GM18873 (cell line): ENCODE data around the gene HTRA1.

ENCODE experiments used
- ATAC-seq: cut with Tn5 transposase; IDR thresholded peaks from one replicate; pipeline ENCODE4 v1.9.1; 2021; ENCODE audit warnings: mild to moderate bottlenecking, moderate library complexity, moderate number of reproducible peaks; ENCODE audit not compliant: unreplicated experiment, low FRiP score

Gene HTRA1

DNA sequence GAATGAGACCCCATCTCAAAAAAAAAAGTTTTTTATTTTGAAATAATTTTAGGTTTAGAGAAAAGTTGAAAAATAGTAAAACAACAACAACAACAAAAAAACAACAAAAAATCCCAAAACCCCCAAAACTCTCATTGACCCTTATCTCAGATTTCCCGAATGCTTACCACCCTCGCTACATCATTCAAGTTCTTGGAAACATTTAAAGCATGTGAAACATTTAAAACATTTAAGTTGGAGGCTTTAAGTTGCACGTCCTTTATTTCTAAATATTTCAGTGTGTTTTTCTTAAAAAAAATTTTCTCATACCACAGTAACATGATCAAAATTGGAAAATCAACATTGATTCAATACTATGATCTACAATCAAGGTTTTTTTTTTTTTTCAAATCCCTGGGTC, 7.3 kb upstream of the HTRA1 start:
- no peak for ATAC-seq

DNA sequence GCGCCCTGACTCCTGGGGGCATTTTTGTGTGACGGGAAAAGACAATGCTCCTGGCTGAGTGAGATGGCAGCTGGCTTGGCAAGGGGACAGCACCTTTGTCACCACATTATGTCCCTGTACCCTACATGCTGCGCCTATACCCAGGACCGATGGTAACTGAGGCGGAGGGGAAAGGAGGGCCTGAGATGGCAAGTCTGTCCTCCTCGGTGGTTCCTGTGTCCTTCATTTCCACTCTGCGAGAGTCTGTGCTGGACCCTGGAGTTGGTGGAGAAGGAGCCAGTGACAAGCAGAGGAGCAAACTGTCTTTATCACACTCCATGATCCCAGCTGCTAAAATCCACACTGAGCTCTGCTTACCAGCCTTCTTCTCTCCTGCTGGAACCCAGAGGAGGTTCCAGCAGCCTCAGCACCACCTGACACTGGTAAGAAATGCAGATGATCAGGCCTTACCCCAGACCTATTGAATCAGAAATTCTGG, 6.7 kb upstream of the HTRA1 start, which contains the start of gene ARMS2:
Gene ARMS2 (plus strand): TSS at position 51 of the 478 bp plus-strand sequence. CDS start 75 bp downstream, at position 126.
- no peak for ATAC-seq

DNA sequence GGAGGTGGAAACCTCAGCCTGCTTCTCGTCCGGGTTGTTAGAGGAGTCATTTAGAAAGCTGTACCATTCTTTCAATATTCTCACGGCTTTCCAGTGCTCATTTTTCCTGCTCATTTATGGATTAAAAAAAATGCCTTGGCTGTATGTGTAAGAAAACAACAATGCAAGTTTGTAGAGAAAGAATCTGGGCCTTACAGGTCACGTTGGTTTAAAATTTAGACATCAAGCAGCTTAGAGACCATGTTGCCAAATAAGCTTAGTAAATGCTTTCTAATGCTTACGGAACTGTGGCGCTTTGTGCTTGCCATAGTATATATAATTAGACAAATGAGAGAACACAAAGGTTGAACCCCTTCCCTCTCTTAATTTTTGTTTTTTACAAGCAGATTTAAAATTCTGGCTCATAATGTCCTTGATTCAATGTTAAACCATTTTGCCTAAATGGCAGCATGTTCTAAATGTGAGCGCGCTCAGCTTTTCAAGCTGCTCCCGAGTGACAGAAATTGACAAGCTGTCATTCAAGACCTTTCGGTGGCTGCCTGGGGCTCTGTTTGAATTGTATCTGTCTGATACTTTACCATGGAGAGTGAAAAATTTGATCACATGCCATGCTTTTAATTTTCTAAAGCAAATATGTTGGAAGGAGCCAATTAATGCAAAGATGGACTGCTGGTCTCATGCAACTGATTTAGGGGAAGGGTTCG, 5.8 kb upstream of the HTRA1 start:
- ATAC-seq = no peak

DNA sequence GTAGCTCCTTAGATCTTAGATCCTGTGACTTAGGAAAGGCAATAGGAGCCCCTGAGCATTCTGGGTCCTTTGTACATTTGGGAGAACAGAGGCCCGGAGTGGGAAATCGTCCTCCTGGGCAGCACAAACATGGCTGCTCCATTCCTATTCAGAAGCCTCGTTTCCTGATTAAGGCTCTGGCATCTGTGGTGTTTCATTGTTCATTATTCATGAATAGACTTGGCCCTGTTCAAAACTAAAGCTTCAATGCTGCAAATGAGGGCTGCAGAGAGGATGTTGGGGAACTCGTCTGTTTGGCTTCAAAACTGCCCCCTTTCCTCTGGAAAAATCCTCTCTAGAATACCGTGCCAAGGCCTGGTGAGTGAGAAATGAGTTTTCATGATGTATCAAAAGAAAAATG, 3.4 kb upstream of the HTRA1 start:
- ATAC-seq = no peak

- no peak for ATAC-seq
Measured at GRCh38 chr10:122458693-122459092, 2.7 kb upstream of the HTRA1 start.

DNA sequence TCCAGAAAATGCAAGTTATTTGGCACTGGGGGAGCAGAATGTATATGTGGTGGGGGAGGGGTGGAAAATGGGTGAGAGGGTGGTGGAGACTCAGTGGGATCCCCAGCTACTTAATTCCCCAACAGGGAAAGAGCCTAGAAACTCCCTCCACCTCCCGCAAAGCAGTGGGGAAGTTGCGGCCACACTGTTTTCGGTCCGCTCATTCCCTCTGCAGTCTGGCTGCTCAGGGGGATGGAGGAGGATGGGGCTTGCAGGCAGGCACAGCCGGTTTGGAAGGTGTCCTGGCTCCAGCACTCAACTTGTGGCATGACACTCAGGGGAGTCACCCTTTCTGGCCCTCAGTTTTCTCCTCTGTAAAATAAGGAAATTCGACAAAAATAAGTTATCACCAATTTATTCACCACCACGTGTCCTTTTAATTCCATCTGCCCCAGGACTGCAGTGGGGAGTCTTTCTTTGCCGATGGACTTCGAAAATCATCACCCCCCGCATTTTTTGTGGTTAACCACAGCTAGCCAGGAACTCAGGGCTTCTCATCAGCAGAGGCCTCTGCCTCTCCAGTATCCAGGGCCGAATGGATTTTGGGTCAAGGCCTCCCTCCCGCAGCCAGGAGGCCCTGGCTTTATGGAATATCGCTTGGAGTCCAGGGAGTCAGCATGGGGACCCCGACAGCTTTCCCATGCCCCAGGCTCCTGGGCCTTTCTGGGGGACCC, 1.6 kb upstream of the HTRA1 start:
- ATAC-seq = no peak

DNA sequence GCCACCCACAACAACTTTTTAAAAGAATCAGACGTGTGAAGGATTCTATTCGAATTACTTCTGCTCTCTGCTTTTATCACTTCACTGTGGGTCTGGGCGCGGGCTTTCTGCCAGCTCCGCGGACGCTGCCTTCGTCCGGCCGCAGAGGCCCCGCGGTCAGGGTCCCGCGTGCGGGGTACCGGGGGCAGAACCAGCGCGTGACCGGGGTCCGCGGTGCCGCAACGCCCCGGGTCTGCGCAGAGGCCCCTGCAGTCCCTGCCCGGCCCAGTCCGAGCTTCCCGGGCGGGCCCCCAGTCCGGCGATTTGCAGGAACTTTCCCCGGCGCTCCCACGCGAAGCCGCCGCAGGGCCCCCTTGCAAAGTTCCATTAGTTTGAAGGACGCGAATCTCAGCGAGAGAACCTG, 461 bp upstream of the HTRA1 start:
- no peak for ATAC-seq

GRCh38 chr10:122461729-122462532, 578 bp downstream of the HTRA1 start:
- no peak for ATAC-seq

DNA sequence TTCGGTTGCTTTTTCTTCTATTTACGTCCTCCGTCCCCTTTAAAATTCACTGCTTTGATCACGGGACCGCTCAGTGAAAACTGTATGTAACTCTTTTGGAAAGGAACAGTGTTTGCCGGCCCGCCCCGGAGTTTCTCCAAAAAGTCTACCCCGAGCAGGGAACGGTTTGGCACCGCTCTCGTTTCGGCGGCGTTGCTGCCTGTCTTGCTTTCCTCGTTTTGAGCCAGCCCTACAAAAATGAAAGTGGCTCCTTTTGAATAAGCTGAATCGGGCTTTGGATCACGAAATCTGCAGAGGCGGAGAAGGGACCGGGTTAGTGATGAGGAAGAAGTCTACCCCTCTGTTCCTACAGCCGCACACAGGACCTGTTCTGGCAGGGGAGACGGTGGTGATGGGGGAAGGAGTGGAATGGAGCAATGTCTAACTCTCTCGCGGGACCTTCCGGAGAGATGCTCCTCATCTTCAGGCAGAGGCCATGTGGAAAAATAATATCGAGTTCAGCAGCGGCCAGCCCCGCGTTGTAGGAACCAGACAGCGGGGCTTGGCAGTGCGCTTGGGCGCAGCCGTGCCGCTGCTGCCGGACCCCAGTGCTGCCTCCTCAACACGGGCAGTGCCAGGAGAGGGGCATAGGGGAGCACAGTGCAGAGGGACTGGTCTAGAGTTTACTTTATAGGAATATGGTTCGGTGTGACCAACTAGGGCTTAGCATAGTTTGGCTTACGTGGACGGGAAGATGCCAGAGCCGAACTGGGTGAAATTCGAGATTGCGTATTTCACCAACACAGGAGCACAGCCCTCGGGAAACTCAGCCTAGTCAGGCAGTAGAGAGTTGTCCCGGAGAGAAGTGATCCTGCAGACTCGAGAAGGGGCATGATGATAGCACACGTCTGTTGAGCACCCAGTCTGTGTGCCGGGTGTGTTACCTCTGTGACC, 1.4 kb downstream of the HTRA1 start:
- no peak for ATAC-seq

DNA sequence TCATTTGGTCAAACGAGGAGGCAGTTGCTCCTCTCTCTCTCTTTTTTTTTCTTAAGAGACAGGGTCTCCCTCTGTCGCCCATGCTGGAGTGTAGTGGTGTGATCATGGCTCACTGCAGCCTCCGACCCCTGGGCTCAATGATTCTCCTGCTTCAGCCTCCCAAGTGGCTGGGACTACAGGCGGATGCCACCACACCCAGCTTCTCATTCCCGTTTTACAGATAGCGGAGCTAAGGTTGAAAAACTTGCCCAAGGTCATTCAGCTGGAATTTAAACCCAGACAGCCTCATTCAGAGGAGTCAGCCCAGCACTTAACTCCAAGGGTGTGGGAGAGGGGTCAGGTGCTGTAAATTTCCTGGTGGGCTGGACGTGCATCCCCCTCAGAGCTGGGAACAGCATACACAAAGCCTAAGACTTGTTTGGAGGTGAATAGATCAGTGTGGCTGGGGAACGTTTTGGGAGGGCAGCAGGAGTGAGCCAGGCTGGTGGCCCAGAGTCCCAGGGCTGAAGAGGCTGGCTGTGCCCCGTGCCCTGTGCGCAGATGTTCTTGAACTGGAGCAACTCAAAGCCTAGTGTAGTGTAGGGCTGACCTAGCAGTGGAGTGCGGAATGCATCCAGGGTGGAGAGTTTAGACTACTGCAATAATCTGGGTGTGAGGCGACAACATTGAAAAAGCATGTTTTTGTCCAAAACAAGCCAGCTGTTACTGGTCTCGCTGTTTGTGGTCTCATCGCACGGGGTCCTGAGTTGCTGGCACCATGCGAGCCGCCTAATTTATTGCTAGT, 2.3 kb downstream of the HTRA1 start:
- ATAC-seq = no peak

DNA sequence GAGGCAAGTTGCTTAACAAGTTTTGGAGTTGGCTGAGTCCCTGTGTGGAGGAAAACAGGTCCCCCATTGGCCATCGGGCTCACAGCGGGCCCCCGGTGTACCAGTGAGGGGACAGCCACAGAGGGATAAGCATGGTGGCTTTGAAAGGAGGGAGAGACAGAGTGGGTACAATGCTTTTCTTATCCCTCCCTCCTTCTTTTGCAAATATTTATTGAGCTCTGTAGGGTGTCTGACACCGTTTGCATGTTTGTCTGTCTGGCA, 2.8 kb downstream of the HTRA1 start:
- no peak for ATAC-seq

GRCh38 chr10:122464586-122464985, 3.2 kb downstream of the HTRA1 start:
- no peak for ATAC-seq

DNA sequence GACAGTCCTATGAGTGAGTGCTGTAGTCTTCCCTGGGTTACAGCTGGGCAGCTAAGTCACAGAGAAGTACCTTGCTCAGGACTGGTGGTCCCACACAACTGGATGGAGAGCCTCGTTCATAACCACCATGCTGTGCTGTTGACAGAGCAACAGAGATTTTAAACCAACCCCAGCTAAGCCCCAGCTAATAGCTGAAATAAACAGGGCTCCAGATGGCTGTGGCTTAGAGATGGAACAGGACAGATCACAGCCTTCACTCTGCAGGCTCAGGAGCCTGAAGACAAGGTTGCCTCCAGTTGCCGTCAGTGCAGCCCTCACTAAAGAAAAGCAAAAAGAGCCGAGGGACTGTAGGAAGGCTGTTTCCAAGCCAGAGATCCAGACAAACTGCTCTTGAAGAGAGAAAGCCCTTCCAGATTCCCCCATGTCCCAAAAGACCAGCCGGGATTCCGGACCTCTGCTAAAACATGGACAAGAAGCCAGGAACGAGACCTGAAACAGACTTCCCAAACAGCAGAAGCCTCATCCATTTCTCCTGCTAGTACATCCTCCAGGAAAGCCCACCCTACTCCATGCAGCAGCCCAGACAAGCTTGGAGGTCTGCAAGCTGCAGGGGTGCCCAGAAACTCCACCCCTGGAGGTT, 4.2 kb downstream of the HTRA1 start:
- ATAC-seq = no peak

- no peak for ATAC-seq
Measured at GRCh38 chr10:122466951-122467381, 5.6 kb downstream of the HTRA1 start.

- ATAC-seq = no peak
Measured at GRCh38 chr10:122467701-122468100, 6.3 kb downstream of the HTRA1 start.

DNA sequence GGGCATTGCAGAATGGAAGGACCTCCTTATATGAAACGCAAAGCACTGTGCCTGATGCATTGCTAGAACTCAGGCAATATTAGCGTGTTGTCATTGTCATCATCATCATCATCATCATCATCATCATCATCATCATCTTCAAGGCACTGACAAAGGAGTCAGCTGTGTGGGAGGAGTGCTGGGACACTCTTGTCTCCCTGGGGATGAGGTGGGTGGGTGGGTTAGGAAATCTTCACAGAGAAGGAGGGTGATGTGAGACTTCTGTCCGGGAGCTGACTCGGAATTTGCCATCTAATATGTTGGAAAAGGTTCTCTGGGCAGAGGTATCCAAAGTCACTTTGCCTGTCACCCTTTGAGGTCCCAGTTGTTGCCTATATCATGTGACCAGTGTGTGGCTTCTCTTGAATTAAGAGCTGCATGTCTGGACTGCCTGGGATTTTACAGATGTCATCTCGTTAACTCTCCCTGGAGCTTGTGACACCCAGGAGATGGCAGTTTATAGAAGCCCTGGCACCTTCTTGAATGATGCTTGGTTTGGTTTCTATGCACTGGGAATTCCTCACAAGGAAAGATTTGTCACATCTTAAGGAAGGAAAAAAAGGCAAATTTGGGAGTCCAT, 7.1 kb downstream of the HTRA1 start:
- ATAC-seq = no peak

- no peak for ATAC-seq
Measured at GRCh38 chr10:122468926-122469781, 7.8 kb downstream of the HTRA1 start.

DNA sequence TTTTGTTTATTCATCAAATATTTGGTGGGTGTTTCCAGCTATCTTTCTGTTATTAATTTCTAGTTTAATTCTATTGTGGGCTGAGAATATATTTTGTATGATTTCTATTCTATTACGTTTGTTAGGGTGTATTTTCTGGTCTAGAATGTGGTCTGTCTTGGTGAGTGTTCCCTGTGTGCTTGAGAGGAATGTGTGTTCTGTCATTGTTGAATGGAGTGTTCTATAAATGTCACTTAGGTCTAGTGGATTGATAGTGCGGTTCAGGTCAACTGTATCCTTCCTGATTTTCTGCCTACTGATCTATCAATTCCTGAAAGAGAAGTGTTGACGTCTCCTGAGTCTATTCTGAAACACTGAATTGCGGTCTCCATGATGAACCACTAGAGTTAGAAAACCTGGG, 8.5 kb downstream of the HTRA1 start:
- no peak for ATAC-seq
